Bronchial epithelial cell (primary cell): ENCODE measurements around the gene CMYA5. TPM values are rescaled to one million over a fixed set of nuclear protein-coding genes. Genes with fewer than 3 reads are reported as not detected.
"Not testable (repeated sequence)": the region's sequence is repeated elsewhere in the genome, so short reads cannot be mapped to it uniquely, and the experiment has no call there.

Source experiments
- DNase-seq: peaks from one replicate; pipeline ENCODE4 v3.0.0-alpha.2; 2010; ENCODE audit warnings: low read depth
- FAIRE-seq: peaks from 2 replicates; lab custom pipeline; 2011; peaks lifted over from hg19 to GRCh38; lab: Jason Lieb, UNC
- H3K27me3 ChIP-seq: 2 replicates; pipeline ENCODE4 v1.5.1; 2011; ENCODE audit warnings: low read length; ENCODE audit not compliant: control insufficient read depth, insufficient read depth
- H3K36me3 ChIP-seq: 2 replicates; pipeline ENCODE4 v1.5.1; 2011; ENCODE audit warnings: low read length; ENCODE audit not compliant: control insufficient read depth, insufficient read depth
- H3K4me3 ChIP-seq: 2 replicates; pipeline ENCODE4 v1.5.1; 2011; ENCODE audit warnings: mild to moderate bottlenecking, low read depth, low read length, control low read depth
- CTCF ChIP-seq: IDR thresholded peaks from 2 replicates; pipeline ENCODE4 v1.5.1; 2011; ENCODE audit warnings: mild to moderate bottlenecking, moderate library complexity, low read length, control low read depth, inconsistent platforms; ENCODE audit not compliant: insufficient read depth, severe bottlenecking
- total RNA-seq: library from RNA; depleted of rRNA; stranded (reverse); fragments of >200 nt; gene quantifications from 2 replicates; pipeline ENCODE4 v1.2.1, GENCODE V29; 2014

The CMYA5 gene
- total RNA-seq, 1 donor from 2014 or later = 0.26 TPM

GRCh38 chr5:79703381-79703645, 13.7 kb downstream of the CMYA5 start:
- no peak for FAIRE-seq
- Histone ChIP-seq H3K36me3 (peaks cover 1% of the 10 kb centered on the region), H3K27me3 (no peaks in the 10 kb centered on the region), H3K4me3 (no peak overlapping the region)
- TF ChIP-seq CTCF = no peak
- DNase-seq = no peak

- no peak for FAIRE-seq
- H3K27me3 ChIP-seq = no peaks in the 10 kb centered on the region
- no peak overlapping the region for H3K4me3 ChIP-seq
- no peaks in the 10 kb centered on the region for H3K36me3 ChIP-seq
- no peak for DNase-seq
- TF ChIP-seq CTCF = no peak
These were observed 14.9 kb downstream of the CMYA5 start for GRCh38 chr5:79704553-79704952.

- FAIRE-seq (no peak), DNase-seq (no peak)
- TF ChIP-seq CTCF = no peak
- Histone ChIP-seq H3K4me3 (no peak overlapping the region), H3K27me3 (no peaks in the 10 kb centered on the region), H3K36me3 (no peaks in the 10 kb centered on the region)
These were observed 16.0 kb downstream of the CMYA5 start for GRCh38 chr5:79705632-79706031.

GRCh38 chr5:79706317-79706716, 16.7 kb downstream of the CMYA5 start:
- H3K4me3 ChIP-seq = not testable (repeated sequence)

GRCh38 chr5:79707535-79707934, 17.9 kb downstream of the CMYA5 start:
- DNase-seq = no peak
- no peak for TF ChIP-seq CTCF
- no peak for FAIRE-seq
- Histone ChIP-seq H3K36me3 (no peaks in the 10 kb centered on the region), H3K27me3 (no peaks in the 10 kb centered on the region), H3K4me3 (no peak overlapping the region)

More at GRCh38 chr5:79706317-79706716, 16.7 kb downstream of the CMYA5 start:
- not testable (repeated sequence) for FAIRE-seq, H3K27me3 ChIP-seq, H3K36me3 ChIP-seq
- DNase-seq = peak; percentile 22

- H3K27me3 ChIP-seq = no peaks in the 10 kb centered on the region
- H3K4me3 ChIP-seq = no peak overlapping the region
- FAIRE-seq (no peak), DNase-seq (no peak)
- no peak for TF ChIP-seq CTCF
- H3K36me3 ChIP-seq = no peaks in the 10 kb centered on the region
These were observed 23.1 kb downstream of the CMYA5 start for GRCh38 chr5:79712741-79713140.
